HG02623 (cell line): ENCODE measurements around the gene SEMA6D.

Experiments
- ATAC-seq: cut with Tn5 transposase; IDR thresholded peaks from one replicate; pipeline ENCODE4 v1.9.1; 2021; ENCODE audit warnings: moderate library complexity; ENCODE audit not compliant: unreplicated experiment

Gene SEMA6D

DNA sequence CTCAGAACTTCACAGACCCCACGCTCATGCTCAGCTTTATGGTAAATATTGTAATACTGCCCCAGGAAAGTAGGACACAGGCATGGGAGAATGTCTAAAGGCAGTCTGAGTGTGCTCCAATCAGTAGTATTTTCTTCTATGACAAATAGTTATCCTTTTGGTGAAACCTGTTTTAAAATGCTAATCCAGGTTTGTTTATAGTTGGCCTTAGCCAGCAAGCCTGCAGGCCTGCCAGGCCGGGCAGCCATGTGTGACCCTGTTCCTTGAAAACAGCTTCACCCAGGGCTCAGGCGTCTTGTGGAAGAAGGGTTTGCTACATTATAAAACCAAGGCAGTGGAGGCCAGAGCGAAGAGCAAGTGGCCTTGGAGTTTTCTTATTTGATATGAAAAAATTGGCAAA, 104.7 kb downstream of the SEMA6D start:
- ATAC-seq = no peak
